GM21367 (cell line): ENCODE measurements around the gene TENT4A.
A peak's percentile ranks its signal among the peaks of the same experiment; 100 is the strongest.

Source experiments
- ATAC-seq: cut with Tn5 transposase; IDR thresholded peaks from one replicate; pipeline ENCODE4 v1.9.1; 2021; ENCODE audit not compliant: unreplicated experiment

Gene TENT4A

DNA sequence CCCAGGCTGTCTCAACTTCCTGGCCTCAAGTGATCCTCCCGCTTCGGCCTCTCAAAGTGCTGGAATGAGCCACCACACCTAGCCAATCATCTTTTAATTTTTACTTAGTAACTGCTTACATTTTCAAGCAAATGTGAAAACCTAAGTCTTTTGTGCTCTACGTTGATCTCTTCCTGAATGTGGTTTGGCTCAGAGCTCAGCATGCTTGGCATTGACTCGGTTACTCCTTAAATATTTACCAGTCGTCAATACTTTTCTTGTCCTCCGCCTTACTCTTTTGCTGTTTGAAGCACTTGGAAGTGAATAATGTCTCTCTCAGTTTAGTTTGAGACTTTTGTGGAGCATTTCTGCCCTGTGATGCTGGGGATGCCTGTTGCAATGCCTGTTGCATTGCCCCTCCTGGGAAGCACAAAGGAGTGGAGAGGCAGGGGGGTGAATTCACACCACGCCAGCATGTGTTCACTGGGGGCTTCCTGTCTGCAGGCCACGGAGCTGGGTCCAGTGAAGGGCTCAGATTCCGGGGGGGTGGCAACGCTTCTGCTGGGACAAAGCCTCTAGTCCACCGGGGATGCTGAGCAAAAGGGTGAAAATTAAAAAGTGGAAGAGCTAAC is 13.1 kb upstream of the TENT4A start:
- no peak for ATAC-seq

DNA sequence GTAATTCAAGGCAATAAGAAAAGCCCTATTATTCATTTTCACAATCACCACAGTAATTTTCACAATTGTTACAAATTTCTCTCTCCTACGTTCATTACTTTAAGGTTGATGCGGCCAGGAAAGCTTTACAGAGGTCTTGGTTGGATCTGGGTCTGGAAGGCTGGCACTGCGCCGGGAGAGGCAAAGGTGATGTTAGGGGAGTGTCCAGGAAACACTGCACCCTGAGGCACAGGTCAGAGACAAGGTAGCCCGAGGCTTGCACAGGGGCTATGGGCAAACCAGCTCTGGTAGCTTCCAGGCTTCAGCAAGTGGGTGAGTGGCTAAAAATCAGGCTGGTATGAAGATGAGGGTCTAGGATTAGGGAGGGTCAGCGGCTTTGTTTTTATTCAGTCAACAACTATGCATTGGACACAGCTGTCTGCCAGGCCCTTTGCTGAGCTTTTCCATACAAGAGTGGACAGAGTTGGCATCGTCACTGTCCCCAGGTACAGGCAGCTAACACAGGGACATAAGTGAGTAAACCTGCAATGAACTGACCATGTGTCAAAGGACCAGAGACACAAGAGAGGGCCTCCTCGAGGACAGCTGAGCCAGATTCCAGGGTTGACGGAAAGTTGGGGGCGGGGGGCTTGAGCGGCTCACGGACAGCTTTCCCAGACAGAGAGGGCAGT is 12.4 kb upstream of the TENT4A start:
- ATAC-seq = no peak

DNA sequence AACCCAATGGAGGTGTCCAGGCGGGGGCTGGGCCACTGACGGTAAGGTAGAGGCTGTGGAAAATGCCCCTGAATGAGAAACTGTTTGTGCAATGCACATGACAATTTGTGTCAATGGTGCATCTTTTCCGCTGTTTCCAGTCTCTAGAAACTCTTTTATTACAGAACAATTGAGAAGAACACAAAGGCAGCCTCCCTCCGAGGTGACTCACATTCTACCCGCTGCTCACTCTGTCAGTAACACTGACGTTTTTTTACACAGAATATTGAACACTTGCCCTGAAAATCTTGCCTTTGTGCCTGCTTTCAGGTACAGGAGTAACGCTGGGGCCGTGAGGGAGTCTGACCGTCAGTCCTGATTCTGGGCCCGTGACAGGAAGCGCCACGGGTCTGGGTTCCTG is 11.7 kb upstream of the TENT4A start:
- no peak for ATAC-seq

DNA sequence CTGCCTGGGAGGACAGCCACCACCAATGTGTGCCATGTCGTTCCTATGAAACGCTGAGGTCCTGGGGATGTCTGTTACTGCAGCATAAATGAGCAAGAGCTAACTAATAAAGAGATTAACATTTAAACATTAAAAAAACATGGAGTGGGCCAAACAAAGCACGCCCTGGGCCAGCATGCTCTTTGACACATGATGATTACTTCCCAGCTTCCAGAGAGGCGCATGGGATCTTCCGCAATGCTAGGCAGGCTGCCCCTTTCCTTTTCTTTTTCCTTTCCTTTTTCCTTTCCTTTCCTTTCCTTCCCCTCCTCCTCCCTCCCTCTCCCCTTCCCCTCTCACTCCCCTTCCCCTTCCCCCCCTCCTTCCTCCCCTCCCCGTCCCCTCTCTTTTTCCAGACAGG is 10.6 kb upstream of the TENT4A start:
- ATAC-seq = no peak

DNA sequence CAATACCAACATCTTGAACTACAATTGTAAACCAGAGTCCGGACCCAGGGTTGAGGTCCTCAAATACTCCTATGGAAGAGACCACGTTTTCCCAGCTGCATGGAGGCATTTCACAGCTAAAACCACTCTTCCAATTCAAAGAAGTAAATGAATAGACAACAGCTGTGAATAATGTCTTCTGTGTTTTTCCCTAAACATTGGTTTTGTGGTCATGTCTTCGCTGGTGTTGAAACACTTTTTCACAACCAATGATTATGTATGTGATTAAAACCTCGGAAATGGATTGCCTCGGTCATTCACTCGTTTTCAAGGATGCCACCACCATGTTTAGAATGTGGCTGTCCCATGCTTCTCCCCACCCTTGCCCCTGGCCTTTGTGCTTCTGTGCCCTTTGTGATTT is 9.4 kb upstream of the TENT4A start:
- ATAC-seq = no peak

DNA sequence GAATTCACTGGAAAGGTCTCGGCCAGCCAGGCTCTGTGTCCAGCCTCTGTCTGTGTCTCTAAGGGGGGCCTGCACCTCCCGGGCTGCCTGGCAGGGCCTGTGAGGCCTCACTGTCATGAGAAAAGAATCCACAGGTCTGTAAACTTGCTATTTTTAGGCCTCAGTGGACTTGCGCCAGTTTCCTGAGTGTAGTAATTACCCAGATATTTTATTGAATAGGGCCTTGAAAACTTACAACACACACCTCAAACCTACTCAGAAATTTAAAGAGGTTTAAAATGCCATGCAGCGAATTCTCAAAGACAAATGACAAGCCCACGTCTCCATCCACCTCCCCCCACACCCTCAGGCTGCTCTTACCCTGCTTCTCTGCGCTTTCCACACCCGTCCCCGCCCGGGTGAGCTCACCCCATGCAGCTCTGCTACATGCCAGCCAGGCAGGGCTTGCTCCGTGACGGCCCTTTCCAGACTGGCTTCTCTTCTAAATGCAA is 8.8 kb upstream of the TENT4A start:
- ATAC-seq = no peak

DNA sequence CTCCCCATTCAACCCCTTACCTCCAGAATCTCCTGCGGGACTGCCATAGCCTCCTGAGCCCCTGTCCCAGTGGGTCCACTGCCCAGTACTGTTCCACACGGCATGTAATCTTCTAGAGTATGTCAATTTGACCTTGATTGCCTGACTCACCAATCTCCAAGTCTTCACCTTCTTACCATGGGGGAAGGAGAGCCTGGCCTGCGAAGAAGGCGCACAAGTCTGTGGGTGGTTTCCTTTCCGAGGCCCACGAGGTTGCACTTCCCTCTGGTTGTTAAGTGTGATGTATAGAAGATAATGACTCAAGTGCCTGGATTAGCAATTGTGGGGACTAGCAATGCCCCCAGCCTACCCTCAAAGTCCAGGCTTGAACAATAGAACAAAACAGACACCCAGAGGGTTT is 8.1 kb upstream of the TENT4A start:
- ATAC-seq = peak; percentile 57

DNA sequence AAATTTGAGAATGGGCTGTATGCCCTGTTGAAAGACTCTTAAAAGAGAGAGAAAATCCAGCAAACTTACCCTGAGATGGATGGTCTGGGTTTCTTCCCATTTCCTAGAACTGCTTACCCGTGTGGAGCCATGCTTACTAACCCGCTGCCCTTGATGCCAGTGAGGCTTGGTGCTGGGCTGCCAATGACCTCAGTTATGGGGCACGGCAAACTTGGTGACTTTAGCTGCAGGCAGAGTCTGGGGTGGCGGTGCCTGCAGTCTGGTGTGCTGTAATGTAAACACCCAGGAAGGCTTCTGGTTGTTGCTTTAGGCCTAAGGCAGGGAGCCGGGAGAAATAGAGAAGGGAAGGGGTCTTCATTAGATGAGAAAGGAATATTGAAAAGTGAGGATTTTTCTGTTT is 7.3 kb upstream of the TENT4A start:
- ATAC-seq = no peak

DNA sequence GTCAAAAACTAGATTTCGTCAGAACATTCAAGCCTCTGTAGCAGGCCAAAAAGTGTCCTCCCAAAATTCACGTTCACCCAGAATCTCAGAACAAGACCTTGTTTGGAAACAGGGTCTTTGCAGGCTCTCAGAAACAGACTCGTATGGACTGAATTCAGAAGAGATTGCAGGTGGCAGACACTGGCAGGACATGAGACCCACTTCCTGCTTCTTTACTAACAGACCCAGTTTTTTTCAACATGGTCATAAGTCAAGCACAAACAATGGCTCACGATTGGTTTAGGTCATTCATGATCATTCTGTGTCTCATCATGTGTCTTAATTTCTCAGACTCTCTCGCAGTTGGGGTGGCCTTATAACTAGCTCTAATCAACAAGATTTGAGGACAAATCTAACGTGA is 5.4 kb upstream of the TENT4A start:
- no peak for ATAC-seq

DNA sequence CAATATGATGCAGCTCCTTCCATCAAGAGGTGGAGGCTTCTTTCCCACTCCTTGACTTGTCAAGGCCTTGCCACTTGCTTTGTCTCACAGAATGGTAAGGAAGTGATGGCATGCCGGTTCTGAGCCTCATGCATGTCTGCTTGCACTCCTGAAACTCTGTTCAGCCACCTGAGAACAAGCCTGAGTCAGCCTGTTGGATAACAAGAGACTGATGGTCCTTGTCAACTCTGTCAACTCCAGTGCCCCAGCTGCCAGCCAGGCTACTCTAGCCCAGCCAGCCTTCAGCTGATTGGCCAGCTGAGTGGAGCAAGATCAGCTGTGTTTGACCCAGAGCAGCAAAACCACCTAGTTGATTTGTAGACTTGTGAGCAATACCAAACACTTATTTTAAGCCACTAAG is 4.4 kb upstream of the TENT4A start:
- no peak for ATAC-seq

DNA sequence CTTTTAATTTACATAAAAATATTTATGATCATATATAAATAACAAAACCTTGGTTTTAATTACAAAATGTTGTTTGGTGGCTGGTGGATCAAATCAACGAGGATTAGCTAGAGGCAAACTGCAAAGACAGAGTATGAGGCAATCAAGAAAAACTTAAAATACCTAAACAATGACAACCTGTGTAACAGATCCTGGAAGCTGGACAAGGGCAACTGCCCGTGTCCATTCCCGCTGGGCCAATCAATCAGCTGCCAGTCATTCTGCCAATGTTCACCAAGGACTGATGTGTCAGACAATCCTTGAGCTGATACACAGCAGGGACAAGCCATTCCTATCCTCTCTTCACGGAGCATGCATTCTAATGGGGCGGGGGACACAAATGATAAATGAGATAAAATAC is 3.2 kb upstream of the TENT4A start:
- no peak for ATAC-seq

DNA sequence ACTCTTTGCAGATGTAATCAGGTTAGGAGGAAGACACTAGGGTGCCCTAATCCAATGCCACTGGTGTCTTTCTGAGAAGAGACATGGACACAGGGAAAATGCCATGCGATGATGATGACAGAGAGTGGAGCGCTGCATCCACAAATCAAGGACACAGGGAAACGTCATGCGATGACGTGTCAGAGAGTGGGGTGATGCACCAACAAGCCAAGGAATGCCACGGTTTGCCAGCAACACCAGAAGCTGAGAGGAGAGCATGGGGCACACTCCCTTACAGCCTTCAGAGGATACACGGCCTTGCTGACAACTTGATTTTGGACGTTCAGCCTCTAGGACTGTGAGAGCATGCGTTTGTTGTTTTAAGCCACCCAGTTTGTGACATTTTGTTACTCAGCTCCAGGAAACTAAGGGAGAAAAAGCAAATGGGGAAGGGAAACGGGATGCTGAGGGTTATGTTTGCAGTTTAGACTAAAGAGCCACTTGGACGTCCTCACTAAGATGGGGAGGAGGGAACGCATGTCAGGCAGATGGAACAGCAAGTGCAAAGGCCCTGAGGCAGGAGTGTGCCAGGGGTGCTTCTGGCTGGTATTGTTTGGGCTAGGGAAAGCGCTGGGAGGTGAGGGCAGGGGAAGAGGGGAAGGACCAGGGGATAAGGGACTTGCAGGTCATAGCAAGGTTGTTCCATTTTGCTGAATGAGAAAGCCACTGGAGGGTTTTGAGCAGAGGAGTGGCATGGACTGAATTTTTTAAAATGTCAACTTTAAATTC is 2.5 kb upstream of the TENT4A start:
- no peak for ATAC-seq

DNA sequence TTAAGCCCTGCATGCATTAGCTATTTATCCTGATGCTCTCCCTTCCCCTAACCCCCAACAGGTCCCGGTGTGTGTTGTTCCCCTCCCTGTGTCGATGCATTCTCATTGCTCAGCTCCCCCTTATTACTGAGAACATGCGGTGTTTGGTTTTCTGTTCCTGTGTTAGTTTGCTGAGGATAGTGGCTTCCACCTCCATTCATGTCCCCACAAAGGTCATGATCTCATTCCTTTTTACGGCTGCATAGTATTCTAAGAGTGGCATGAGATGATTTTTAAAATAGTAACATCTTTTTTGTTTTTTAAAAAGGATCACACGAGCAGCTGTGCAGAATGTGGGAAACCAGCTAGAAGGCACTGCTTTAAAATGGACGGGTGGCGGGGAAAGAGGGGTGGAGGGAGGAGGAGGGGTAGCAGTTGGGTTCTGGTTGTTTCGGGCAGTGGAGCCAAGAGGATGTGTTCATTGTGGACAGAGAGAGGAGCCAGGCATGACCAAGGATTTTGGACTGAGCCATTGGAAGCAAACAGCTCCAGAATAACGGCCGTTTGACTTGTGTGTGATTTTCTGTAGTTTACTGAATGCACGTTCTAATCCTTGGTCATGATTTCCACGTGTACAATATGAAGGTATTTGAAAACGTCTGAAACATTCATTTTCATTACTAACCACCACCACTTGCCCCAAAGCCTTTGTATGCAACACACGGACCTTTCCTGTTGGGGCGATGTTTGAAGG is 1.7 kb upstream of the TENT4A start:
- no peak for ATAC-seq

DNA sequence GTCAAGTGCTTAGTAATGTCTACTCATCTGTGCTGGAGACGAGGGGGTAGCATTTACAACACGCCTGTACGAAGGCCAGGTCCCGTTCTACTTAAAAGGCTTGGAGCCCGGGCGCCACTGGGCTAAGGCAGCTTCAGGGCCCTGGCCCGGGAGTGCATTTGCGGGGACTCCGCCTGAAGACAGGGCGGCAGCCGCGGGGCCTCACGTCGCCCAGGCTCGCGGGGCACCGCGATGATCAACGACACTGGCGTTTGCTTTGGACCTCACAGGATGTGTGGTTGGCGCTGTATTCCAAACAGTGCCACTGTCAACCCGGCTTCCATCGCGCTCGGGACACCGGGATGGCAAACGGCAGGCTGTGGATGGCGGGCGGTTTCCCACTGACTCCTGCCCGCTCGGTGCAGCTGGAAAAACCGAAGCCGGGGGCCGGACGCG is 1.1 kb upstream of the TENT4A start:
- ATAC-seq = peak; percentile 11

DNA sequence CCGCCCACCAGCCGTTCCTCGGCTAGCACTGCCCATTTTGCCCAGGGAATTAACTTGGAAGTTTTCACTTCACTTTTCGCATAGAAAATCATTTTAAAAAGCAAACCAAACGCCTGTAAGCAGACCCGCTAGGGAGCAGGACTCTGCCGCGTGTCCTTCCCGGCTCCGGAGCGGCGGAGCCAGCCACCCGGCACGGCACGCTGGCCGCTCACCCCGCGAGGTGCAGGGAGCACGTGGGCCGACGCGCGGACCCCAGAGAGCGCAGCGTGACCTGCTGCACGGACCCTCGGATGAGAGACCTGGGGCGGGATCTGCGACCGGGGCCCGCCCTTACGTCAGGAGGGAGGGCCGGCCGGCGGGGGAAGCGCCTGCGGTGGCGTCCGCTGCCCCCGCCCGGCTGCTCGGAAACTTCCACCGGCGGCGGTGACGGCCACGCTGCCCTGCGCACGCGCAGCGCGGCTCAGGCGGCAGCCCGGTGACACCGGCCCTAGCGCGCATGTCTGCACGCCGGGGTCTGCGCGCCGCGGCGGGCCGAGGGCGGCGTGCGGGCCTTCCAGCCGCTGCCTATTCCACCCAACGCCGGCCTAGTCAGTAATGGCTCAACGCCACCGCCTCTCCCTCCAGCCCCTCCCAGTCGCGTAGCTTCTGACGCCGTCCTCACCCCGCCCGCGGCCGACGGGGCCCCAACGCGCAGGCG is 507 bp upstream of the TENT4A start:
- peak; percentile 49 for ATAC-seq

DNA sequence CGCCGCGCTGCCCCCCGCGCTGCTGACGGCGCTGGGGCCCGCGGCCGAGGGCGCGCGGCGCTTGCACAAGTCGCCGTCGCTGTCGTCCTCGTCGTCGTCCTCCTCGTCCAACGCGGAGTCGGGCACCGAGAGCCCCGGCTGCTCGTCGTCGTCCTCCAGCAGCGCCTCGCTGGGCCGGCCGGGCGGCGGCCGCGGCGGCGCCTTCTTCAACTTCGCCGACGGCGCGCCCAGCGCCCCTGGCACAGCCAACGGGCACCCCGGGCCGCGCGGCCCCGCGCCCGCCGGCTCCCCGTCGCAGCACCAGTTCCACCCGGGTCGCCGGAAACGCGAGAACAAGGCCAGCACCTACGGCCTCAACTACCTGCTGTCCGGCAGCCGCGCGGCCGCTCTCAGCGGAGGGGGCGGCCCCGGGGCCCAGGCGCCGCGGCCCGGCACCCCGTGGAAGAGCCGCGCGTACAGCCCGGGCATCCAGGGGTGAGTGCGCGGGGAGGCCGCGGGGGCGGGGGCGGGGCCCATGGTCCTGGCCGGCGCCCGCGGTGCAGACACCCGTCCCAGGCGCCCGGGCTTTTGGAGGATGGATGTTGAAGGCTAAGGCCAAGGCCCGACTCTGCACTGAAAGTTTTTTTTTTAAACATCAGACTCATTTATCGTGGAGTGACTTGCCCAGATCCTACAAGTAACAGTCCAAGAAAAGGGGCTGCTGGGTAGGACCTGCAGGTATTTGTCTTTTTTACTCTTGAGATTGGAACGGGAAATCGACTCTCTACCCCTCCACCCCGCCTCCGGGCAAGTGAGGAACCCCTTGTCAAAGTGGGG is 1.2 kb downstream of the TENT4A start:
- ATAC-seq = no peak

DNA sequence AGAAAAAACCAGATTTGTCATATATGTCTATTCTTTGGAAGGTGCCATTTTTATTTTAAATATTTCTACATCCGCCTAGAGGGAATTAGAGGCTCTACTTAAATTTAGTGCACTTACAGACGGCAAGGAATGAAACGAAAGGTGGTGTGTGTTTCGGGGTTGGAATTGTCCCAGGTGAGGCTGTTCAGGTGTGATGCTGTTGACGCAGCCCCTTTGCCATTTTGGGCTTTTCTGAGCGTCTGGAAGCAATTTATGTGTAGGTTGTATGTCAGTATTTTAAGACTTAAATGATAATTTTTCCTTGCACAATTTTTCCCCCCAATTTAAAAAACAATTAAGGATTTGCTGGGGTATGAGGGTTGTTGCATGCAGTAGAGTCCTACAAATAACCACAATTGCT is 2.0 kb downstream of the TENT4A start:
- no peak for ATAC-seq

DNA sequence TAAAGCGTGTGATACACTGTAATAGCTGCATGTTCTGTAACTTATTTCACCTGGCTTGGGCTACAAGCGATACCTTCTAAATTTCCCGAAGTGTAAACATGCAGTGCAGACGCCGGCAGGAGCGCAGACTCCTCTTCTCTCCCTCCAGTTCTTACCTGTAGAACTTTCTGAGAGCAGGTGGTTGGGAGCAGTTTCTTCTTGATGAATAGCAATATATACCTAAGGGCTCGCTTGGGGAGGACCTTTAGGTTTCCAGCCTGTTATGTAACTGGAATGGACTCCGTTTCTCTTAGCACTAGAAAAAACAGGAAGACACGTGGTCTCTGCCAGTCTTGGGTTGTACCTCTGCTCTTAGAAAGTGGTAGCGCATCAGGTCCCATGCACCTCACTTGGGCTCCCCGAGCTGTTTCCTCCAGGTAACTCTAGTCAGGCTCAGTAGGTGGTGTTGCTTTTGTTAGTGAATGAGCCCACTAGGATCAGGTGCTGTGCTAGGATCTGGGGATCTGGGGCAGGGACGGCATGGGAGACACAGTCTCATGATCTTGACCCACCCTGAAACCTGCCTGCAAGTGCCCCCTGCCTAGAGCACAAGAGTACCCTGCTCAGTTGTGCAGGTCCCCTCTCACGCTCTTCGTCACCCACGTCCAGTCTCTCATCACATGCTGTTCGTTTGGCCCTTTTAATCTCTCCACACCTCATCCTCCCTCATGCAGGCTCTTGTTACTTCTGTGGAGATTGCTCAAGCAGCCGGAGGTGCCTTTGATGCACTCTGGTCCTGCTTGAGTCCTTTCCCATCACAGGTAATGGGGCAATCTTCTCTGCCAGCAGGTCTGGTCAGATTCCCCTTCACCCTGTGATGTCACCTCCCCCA is 2.8 kb downstream of the TENT4A start:
- ATAC-seq = no peak

DNA sequence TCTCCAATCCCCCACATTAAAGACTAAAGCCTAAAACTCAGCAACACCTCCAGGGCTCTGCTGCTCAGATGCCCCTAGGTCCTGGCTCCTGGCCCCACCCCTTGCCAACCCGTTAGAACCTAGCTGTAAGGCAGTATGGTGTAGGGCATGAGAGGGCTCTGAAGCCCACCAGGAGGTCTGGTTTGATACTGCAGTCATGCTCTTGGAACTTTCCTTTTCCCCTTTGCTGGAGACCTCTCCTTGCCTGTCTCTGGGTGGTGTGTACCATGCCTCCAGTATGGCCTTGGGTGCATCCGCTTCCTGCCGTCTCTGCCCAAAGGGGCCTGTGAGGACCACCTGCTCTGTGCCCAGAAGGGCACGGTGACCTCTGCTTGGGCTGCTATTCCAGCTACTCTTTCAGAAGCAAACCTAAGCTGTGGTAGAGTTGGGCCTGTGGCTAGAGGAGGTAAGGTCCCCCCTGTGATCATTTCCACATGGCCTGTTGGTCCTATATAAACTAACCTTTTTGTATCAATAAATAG is 3.5 kb downstream of the TENT4A start:
- no peak for ATAC-seq
